LNCaP clone FGC (cell line): ENCODE measurements around the gene RAPGEF5.

Experiments used
- DNase-seq: peaks from one replicate; pipeline ENCODE4 v3.0.0-alpha.2; 2011; ENCODE audit warnings: low read depth
- H3K4me3 ChIP-seq: 2 replicates; pipeline ENCODE4 v1.5.1; 2011; ENCODE audit warnings: mild to moderate bottlenecking, low read depth, low read length, control low read depth
- TF ChIP-seq, protein P1 (sequence below): IDR thresholded peaks from 2 replicates; pipeline ENCODE4 v1.5.1; 2012; ENCODE audit warnings: mild to moderate bottlenecking; ENCODE audit not compliant: control insufficient read depth, insufficient read depth; ENCODE audit errors: extremely low read depth

The RAPGEF5 gene

DNA sequence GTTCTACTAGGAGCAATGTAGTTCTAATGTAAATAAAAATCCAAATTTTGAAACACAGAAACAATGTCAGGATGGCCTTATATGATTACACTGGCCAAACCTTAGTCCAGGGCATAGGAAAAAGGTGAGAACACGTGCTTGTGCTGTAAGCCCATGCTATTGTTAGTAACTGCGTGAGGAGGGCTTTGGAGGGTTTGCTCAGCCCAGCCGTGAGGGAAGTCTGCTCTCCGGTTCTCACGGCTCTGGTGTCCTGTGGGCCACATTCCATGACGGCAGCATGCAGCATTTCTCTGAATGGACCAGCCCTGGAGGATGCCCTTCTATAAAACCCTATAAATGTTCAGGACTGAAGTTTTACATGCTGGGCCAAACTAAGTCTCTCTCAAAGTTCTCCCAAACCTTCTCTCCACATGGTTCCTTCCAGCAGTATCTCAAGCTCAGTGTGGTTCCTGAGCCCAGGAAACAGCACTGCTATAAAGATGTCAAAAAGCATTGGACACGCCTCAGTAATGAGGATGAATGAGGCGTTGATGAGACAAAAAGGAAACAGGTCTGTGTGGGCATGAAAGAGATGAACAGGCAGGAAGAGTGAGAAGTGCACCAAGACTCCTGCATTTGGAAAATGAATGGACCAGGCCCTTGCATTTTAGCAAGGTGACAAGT lies 236.4 kb downstream of the RAPGEF5 start:
- DNase-seq = no peak
- H3K4me3 ChIP-seq = no peak overlapping the region
- TF ChIP-seq, protein P1, sequence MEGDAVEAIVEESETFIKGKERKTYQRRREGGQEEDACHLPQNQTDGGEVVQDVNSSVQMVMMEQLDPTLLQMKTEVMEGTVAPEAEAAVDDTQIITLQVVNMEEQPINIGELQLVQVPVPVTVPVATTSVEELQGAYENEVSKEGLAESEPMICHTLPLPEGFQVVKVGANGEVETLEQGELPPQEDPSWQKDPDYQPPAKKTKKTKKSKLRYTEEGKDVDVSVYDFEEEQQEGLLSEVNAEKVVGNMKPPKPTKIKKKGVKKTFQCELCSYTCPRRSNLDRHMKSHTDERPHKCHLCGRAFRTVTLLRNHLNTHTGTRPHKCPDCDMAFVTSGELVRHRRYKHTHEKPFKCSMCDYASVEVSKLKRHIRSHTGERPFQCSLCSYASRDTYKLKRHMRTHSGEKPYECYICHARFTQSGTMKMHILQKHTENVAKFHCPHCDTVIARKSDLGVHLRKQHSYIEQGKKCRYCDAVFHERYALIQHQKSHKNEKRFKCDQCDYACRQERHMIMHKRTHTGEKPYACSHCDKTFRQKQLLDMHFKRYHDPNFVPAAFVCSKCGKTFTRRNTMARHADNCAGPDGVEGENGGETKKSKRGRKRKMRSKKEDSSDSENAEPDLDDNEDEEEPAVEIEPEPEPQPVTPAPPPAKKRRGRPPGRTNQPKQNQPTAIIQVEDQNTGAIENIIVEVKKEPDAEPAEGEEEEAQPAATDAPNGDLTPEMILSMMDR = no peak

DNA sequence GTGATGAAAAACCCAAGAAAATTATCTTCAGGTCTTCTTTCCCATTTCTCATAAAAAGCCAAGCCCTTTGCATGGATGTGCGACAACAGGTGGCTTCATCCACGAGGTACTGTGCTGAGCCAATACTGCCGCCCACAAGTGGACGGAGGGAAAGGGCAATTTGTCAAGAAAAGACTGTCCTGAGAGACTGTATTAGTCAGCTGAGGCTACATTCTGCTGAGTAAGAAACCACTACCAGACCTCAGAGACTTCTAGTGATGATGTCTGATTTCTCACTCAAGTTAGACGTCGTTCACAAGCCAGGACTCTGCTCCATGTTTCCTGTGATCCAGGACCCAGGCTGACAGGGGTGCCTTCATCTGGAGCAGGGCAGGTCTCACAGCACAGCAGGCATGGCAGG lies 239.7 kb downstream of the RAPGEF5 start:
- TF ChIP-seq, protein P1 = no peak
- H3K4me3 ChIP-seq = no peak overlapping the region

DNA sequence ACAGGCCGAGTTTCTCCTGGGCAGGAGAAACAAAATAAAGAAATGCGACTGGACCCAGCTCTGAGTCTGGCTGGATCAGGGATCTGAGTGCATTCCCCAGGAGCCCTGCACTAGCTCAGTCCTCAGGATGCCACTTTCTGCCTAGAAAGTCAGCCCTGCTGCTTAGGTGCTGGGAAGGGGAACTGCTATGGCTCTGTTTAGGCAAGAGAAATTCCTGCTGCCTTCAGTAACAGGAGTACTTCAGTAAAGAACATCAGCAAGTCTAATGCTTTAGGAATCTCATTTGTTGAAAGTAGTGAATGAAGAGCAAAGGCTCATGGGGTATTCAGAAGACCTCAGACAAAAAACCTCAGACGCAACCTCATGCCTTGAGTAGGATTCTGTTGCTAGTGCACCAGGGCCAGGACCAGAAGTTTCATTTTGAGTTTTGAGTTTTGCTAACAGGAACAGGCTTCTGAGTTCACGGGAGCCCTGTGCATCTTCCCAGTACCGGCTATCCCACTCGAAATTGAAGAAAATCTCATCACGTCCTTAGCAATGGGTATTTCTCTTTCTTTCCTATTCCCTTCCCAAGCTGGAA lies 240.4 kb downstream of the RAPGEF5 start:
- DNase-seq = no peak
- TF ChIP-seq, protein P1 = no peak
- H3K4me3 ChIP-seq = no peak overlapping the region

More for the DNA sequence above, 239.7 kb downstream of the RAPGEF5 start:
- DNase-seq = no peak

DNA sequence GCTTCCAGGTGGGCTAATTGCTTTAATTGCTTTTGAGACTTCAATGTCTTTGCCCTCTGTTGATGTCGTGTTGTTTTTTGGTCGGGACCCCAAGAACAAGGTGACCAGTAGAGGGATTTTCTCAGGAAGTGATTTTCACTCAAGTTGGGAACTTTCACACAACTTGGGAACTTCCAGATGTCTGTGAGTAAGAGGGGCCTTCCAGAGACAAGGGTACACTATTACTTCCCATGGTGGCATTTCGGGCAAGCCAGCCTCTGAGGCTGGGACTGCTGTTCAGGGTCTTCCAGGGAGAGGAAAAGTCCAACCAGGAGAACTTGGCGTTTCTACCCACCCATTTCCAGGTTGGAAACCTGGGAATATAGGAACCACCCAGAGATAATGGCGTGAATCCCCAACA lies 241.3 kb downstream of the RAPGEF5 start:
- TF ChIP-seq, protein P1 = no peak
- DNase-seq = no peak
- no peak overlapping the region for H3K4me3 ChIP-seq

DNA sequence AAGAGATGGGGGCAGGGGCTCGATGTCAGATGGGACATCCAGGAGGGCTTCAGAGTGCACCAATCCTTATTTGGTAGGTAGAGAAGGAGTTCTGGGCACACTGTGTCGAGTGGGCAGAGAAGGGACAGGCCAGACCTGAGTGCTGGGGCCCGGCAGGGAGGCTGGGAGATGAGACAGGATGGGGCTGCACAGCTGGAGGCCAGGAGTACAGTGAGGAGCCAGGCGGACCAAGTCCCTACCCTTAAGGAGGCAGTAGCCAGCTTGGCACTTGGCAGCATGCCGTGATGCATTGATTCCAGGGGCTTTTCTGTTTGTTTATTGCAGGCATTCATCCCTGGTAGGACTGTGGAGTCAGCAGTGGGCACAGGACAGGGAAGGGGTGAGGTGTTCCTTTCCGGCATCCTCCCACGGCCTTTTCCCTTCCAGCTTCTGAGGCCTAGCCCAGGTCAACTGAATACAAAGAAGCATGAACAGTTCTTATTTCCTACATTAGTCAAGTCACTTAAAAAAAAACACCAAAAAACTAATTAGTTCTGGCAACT lies 242.4 kb downstream of the RAPGEF5 start:
- TF ChIP-seq, protein P1 = no peak
- no peak overlapping the region for H3K4me3 ChIP-seq
- DNase-seq = no peak

DNA sequence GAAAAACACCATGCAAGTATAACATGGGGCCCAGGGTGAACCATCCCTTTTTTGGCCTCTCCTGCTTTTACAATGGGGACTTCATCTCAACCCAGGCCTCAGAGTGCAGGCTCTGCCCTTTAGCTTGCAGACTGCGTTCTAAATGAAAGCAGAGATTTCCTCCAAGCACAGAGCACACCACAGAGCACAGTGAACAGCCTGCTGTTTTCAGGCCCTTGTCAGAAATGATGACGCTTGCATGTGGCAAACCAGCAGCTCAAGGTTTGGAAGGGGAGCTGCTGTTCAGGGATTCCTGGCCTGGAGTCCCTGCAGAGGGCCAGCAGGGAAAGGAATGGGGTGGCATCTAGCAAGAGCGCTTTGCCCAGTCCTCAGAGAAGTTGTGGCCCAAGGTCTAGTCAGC lies 243.9 kb downstream of the RAPGEF5 start:
- DNase-seq = no peak
- H3K4me3 ChIP-seq = no peak overlapping the region
- TF ChIP-seq, protein P1 = no peak

DNA sequence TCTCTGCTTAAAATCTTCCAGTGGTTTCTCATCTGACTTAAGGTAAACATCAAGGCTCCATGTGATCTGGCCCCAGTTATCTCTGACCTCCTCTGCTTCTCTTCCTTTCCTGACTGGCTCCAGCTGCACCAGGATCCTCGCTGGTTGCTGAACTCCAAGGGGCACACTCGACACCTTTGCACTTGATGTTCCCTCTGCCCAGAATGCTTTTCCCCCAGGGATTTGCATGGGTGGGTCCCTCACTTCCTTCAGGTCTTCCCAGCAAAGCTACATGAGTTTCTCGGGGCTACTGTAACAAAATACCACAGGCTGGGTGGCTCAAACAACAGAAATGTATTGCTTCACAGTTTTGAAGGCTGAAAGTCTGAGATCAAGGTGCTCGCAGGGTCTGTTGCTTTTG lies 245.3 kb downstream of the RAPGEF5 start:
- TF ChIP-seq, protein P1 = no peak
- no peak overlapping the region for H3K4me3 ChIP-seq
- no peak for DNase-seq
